Cardiac fibroblast (primary cell): ENCODE measurements around the gene LMLN.

Source experiments
- DNase-seq, 2 donors: peaks; one replicate each; pipeline versions ENCODE4 v3.0.0 to v3.0.0-alpha.2; 2010; ENCODE audit warnings: low read depth in 2 of 2
- H3K4me3 ChIP-seq, 2 donors: replicated peaks in 1 of 2; 1 replicate in 1 of 2; 2 replicates in 1 of 2; pipeline ENCODE4 v1.5.1; 2011; ENCODE audit warnings: low read depth in 2 of 2, low read length in 2 of 2, mild to moderate bottlenecking in 2 of 2, moderate library complexity in 1 of 2
- TF ChIP-seq, protein P1 (sequence below): IDR thresholded peaks from one replicate; pipeline ENCODE4 v1.5.1; 2011; ENCODE audit warnings: low read depth, mild to moderate bottlenecking, low read length, inconsistent platforms

Gene LMLN

DNA sequence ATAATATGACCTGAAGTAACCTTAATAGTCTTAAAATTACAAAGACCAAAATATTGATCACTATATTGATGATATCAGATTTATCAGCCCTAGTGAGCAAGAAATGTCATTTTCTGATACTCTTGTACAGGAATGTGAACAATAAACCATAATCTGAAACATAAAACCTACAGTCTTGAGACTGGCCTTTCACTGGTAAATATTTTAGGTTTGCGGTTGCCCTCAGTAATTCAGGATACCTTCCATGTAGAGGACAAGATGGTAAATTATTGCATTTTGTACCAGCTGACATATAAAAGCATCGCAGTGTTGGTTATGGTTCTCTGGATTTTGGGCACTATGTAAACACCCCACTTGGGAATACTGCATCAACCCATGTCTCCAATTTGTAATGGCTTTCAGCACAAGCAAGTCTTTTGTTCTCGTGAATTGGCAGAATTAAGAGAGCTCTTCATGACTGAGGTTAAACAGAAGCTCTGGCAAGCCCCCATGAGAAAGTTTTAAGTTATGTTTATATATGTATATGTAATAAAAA, 128.5 kb downstream of the LMLN start:
- no peak overlapping the region for H3K4me3 ChIP-seq
- TF ChIP-seq, protein P1, sequence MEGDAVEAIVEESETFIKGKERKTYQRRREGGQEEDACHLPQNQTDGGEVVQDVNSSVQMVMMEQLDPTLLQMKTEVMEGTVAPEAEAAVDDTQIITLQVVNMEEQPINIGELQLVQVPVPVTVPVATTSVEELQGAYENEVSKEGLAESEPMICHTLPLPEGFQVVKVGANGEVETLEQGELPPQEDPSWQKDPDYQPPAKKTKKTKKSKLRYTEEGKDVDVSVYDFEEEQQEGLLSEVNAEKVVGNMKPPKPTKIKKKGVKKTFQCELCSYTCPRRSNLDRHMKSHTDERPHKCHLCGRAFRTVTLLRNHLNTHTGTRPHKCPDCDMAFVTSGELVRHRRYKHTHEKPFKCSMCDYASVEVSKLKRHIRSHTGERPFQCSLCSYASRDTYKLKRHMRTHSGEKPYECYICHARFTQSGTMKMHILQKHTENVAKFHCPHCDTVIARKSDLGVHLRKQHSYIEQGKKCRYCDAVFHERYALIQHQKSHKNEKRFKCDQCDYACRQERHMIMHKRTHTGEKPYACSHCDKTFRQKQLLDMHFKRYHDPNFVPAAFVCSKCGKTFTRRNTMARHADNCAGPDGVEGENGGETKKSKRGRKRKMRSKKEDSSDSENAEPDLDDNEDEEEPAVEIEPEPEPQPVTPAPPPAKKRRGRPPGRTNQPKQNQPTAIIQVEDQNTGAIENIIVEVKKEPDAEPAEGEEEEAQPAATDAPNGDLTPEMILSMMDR = no peak

DNA sequence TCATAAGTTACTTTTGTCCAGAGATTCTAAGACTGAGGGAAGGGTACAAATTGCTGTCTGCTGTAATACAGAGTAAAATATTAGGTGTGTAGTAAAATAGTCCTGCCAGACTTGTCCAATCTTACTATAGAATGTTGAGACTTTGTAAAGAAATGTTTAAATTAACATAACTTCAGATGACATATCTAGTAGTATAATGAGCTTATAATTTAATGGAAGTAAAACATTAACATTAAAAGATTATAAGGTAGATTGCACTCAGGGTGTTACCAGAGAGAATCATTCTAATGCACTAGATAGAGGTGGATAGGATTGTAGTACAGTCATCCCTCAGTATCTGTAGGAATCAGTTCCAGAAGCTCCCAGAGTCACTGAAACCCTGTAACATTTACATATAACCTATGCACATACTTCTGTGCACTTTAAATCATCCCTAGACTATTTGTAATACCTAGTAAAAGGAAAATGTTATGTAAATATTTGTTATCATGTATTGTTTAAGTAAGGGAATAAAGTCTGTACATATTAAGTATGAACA, 130.8 kb downstream of the LMLN start:
- TF ChIP-seq, protein P1 = no peak
- DNase-seq = no peak
- H3K4me3 ChIP-seq = no peak overlapping the region

More for the DNA sequence above, 128.5 kb downstream of the LMLN start:
- DNase-seq = no peak

DNA sequence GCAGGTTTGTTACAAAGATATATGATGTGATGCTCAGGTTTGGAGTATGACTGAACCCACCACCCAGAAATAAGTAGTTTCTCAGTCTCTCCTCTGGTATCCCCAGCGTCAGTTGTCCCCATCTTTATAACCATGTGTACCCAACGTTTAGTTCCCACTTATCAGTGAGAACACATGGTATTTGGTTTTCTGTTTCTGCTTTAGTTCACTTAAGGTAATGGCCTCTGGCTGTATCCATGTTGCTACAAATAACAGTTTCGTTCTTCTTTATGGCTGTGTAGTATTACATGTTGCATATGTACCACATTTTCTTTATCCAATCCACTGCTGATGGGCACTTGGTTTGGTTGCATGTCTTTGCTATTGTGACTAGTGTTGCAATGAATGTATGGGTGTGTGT, 132.3 kb downstream of the LMLN start:
- no peak for DNase-seq
- TF ChIP-seq, protein P1 = no peak

DNA sequence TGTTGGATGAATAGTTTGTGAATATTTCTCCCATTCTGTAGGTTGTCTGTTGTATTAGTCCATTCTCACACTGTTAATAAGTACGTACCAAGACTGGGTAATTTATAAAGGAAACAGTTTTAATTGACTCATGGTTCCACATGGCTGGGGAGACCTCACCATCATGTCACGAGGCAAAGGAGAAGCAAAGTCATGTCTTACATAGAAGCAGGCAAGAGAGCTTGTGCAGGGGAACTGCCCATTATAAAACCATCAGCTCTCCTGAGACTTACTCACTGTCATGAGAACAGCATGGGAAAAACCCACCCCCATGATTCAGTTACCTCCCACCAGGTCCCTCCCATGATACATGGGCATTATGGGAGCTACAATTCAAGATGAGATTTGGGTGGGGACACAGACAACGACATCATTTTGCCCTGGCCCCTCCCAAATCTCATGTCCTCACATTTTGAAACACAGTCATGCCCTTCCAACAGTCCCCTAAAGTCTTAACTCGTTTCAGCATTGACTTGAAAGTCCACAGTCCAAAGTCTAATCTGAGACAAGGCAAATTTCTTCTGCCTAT, 133.2 kb downstream of the LMLN start:
- TF ChIP-seq, protein P1 = no peak
- DNase-seq = no peak

More for the DNA sequence above, 132.3 kb downstream of the LMLN start:
- no peak overlapping the region for H3K4me3 ChIP-seq

More for the DNA sequence above, 133.2 kb downstream of the LMLN start:
- no peak overlapping the region for H3K4me3 ChIP-seq
